IMR-90 (cell line): Measurements from ENCODE around the gene TRDN. TPM values are rescaled to one million over a fixed set of nuclear protein-coding genes. Genes with fewer than 3 reads are reported as not detected.

Experiments used
- ATAC-seq: fragments of 200-7000 bp; cut with Tn5 transposase; 2 replicates; pipeline ENCODE4 v1.9.1; 2020; ENCODE audit warnings: low read depth, mild to moderate bottlenecking, moderate library complexity
- BruUV-seq: library from RNA; stranded (reverse); fragments of 400-500 nt; replicated peaks from 2 replicates; lab custom pipeline; 2021; lab: Mats Ljungman, UMichigan
- CTCF ChIA-PET: fragments of 300-600 bp; formaldehyde crosslinking; extraction: SDS; loops from one replicate; lab custom pipeline; 2021; ENCODE audit warnings: antibody characterized with exemption; lab: Yijun Ruan, JAX
- POLR2A ChIA-PET: fragments of 300-600 bp; sonication (Branson Sonifier 250); formaldehyde crosslinking; loops from one replicate; lab custom pipeline; 2022; ENCODE audit warnings: antibody characterized with exemption; ENCODE audit not compliant: unreplicated experiment; lab: Charles Lee
- DNase-seq: peaks from one replicate; pipeline ENCODE4 v3.0.0; 2013
- H2AFZ ChIP-seq: replicated peaks from 2 replicates; pipeline ENCODE3; 2013; ENCODE audit warnings: low read length, mild to moderate bottlenecking; ENCODE audit not compliant: poor library complexity
- H2AK5ac ChIP-seq: 2 replicates; pipeline ENCODE4 v1.6.1; 2013; ENCODE audit warnings: low read depth, low read length, inconsistent platforms
- H2AK9ac ChIP-seq: replicated peaks from 2 replicates; pipeline ENCODE3; 2013; ENCODE audit warnings: mild to moderate bottlenecking, low read depth, low read length, moderate library complexity; ENCODE audit not compliant: poor library complexity
- H2BK120ac ChIP-seq: 2 replicates; pipeline ENCODE4 v1.6.1; 2013; ENCODE audit warnings: low read depth, low read length, inconsistent platforms
- H2BK15ac ChIP-seq: 3 replicates; pipeline ENCODE4 v1.6.1; 2013; ENCODE audit warnings: low read depth, low read length, inconsistent platforms
- H2BK20ac ChIP-seq: 2 replicates; pipeline ENCODE4 v1.6.1; 2013; ENCODE audit warnings: low read depth, mild to moderate bottlenecking, inconsistent platforms, low read length, moderate library complexity
- H2BK5ac ChIP-seq: 2 replicates; pipeline ENCODE4 v1.6.1; 2013; ENCODE audit warnings: mild to moderate bottlenecking, low read depth, low read length, inconsistent platforms; ENCODE audit not compliant: poor library complexity, severe bottlenecking
- H3K14ac ChIP-seq: replicated peaks from 2 replicates; pipeline ENCODE4 v1.6.1; 2013; ENCODE audit warnings: low read depth, low read length, inconsistent platforms
- H3K18ac ChIP-seq: 2 replicates; pipeline ENCODE4 v1.6.1; 2013; ENCODE audit warnings: low read depth, low read length, control low read depth
- H3K23ac ChIP-seq: 2 replicates; pipeline ENCODE4 v1.6.1; 2013; ENCODE audit warnings: low read depth, low read length, inconsistent platforms
- H3K27ac ChIP-seq: 2 replicates; pipeline ENCODE4 v1.5.1; 2013; ENCODE audit warnings: mild to moderate bottlenecking, control low read depth, low read length; ENCODE audit not compliant: insufficient read depth
- H3K27me3 ChIP-seq: 2 replicates; pipeline ENCODE4 v1.6.1; 2013; ENCODE audit warnings: low read length; ENCODE audit not compliant: control insufficient read depth, insufficient read depth
- H3K36me3 ChIP-seq: 2 replicates; pipeline ENCODE4 v1.6.1; 2013; ENCODE audit warnings: low read length, mixed read lengths; ENCODE audit not compliant: control insufficient read depth, insufficient read depth
- H3K4ac ChIP-seq: 2 replicates; pipeline ENCODE4 v1.6.1; 2013; ENCODE audit warnings: low read depth, low read length, inconsistent platforms
- H3K4me1 ChIP-seq: 2 replicates; pipeline ENCODE4 v1.6.1; 2013; ENCODE audit warnings: low read length, mixed read lengths; ENCODE audit not compliant: control insufficient read depth, insufficient read depth
- H3K4me2 ChIP-seq: 2 replicates; pipeline ENCODE4 v1.6.1; 2013; ENCODE audit warnings: low read depth, mild to moderate bottlenecking, control low read depth, low read length, moderate library complexity
- H3K4me3 ChIP-seq: 2 replicates; pipeline ENCODE4 v1.5.1; 2013; ENCODE audit warnings: low read depth, mild to moderate bottlenecking, control low read depth, low read length, moderate library complexity; ENCODE audit not compliant: insufficient read depth
- H3K56ac ChIP-seq: 2 replicates; pipeline ENCODE4 v1.6.1; 2013; ENCODE audit warnings: low read length, inconsistent platforms; ENCODE audit not compliant: insufficient read depth; ENCODE audit errors: extremely low read depth
- H3K79me1 ChIP-seq, 2 experiments: 2 replicates each; pipeline ENCODE4 v1.6.1; 2013; ENCODE audit warnings: low read length in 2 of 2, inconsistent platforms in 1 of 2, low read depth in 1 of 2
- H3K9ac ChIP-seq: 2 replicates; pipeline ENCODE4 v1.6.1; 2013; ENCODE audit warnings: low read depth, low read length, control low read depth
- H3K9me1 ChIP-seq: 2 replicates; pipeline ENCODE4 v1.6.1; 2013; ENCODE audit warnings: low read length, inconsistent platforms; ENCODE audit not compliant: insufficient read depth
- H3K9me3 ChIP-seq: 2 replicates; pipeline ENCODE4 v1.6.1; 2013; ENCODE audit warnings: low read length; ENCODE audit not compliant: control insufficient read depth, insufficient read depth
- H4K20me1 ChIP-seq: 2 replicates; pipeline ENCODE4 v1.6.1; 2013; ENCODE audit warnings: low read length, inconsistent platforms; ENCODE audit not compliant: insufficient read depth
- H4K5ac ChIP-seq: 2 replicates; pipeline ENCODE4 v1.6.1; 2013; ENCODE audit warnings: mild to moderate bottlenecking, low read depth, low read length, control low read depth
- H4K8ac ChIP-seq, 2 experiments: 2 replicates each; pipeline ENCODE4 v1.6.1; 2013; ENCODE audit warnings: low read depth in 2 of 2, low read length in 2 of 2, control low read depth in 1 of 2, inconsistent platforms in 1 of 2
- H4K91ac ChIP-seq: 2 replicates; pipeline ENCODE4 v1.6.1; 2013; ENCODE audit warnings: low read depth, low read length, inconsistent platforms; ENCODE audit not compliant: insufficient read depth
- BHLHE40 ChIP-seq: fragments of 150-350 bp; IDR thresholded peaks from 2 replicates; pipeline ENCODE4 v1.6.1; 2016; ENCODE audit warnings: mild to moderate bottlenecking, low read depth, low read length
- CEBPB ChIP-seq: IDR thresholded peaks from 2 replicates; pipeline ENCODE4 v1.6.1; 2012; ENCODE audit warnings: low read depth, low read length, improper control_type of control experiment
- FOS ChIP-seq: fragments of 150-350 bp; IDR thresholded peaks from 2 replicates; pipeline ENCODE4 v1.6.1; 2016; ENCODE audit warnings: low read depth, low read length
- MXI1 ChIP-seq: IDR thresholded peaks from 2 replicates; pipeline ENCODE4 v1.6.1; 2012; ENCODE audit warnings: low read depth, mild to moderate bottlenecking, low read length, moderate library complexity, borderline replicate concordance
- POLR2A ChIP-seq: IDR thresholded peaks from 2 replicates; pipeline ENCODE4 v1.6.1; 2012; ENCODE audit warnings: mild to moderate bottlenecking, low read depth, low read length
- RAD21 ChIP-seq: IDR thresholded peaks from 2 replicates; pipeline ENCODE4 v1.6.1; 2012; ENCODE audit warnings: low read length, improper control_type of control experiment
- RCOR1 ChIP-seq: IDR thresholded peaks from 2 replicates; pipeline ENCODE4 v1.6.1; 2012; ENCODE audit warnings: mild to moderate bottlenecking, low read length, improper control_type of control experiment; ENCODE audit not compliant: insufficient replicate concordance
- RFX5 ChIP-seq: IDR thresholded peaks from 2 replicates; pipeline ENCODE4 v1.8.0; 2012; ENCODE audit warnings: low read depth, mild to moderate bottlenecking, low read length, moderate library complexity
- SMC3 ChIP-seq: fragments of 150-350 bp; IDR thresholded peaks from 2 replicates; pipeline ENCODE4 v1.6.1; 2016; ENCODE audit warnings: low read depth, mild to moderate bottlenecking, antibody characterized with exemption, low read length, moderate library complexity
- WGBS, 2 experiments: methylation state at CpG; one replicate each; pipeline versions ENCODE4 v1.1.5 to v1.1.7; 2013; ENCODE audit warnings: missing lambda C conversion rate in 2 of 2; ENCODE audit not compliant: insufficient read length in 1 of 2; ENCODE audit errors: extremely low coverage in 2 of 2; 5-methylcytosine and 5-hydroxymethylcytosine counted together
- dilution Hi-C: fragments of 300-500 bp; cut with HindIII; formaldehyde crosslinking; loops from one replicate; pipeline ENCODE4 v1.14.3; 2018; ENCODE audit warnings: low sequenced_read_pairs; ENCODE audit not compliant: unreplicated experiment
- in situ Hi-C: fragments of 300-500 bp; cut with MboI; formaldehyde crosslinking; loops from 3 replicates; pipeline ENCODE4 v1.14.3; 2019; ENCODE audit warnings: low sequenced_read_pairs, inconsistent platforms, mixed read lengths
- intact Hi-C: fragments of 100-400 bp; cut with micrococcal nuclease; formaldehyde crosslinking; loops from 2 replicates; pipeline ENCODE4 v1.10.0; 2022
- polyA plus RNA-seq, 3 experiments: library from polyadenylated mRNA; depleted of rRNA; stranded (reverse); fragments of >200 nt; gene quantifications; 2 replicates each; pipeline ENCODE4 v1.2.3, GENCODE V29; 2012; ENCODE audit warnings: low replicate concordance in 1 of 3
- total RNA-seq: library from RNA; depleted of rRNA; stranded (reverse); fragments of >200 nt; gene quantifications from 2 replicates; pipeline ENCODE4 v1.2.3, GENCODE V29; 2012
- TF ChIP-seq, protein P1 (sequence below): conservative IDR thresholded peaks from 2 replicates; pipeline ENCODE4 v1.5.1; 2012; ENCODE audit warnings: mild to moderate bottlenecking, low read depth, low read length, improper control_type of control experiment

TRDN gene
- total and polyA plus RNA-seq, 2 of the 4 experiments (the other 2 are of a cell fraction) = not detected

DNA sequence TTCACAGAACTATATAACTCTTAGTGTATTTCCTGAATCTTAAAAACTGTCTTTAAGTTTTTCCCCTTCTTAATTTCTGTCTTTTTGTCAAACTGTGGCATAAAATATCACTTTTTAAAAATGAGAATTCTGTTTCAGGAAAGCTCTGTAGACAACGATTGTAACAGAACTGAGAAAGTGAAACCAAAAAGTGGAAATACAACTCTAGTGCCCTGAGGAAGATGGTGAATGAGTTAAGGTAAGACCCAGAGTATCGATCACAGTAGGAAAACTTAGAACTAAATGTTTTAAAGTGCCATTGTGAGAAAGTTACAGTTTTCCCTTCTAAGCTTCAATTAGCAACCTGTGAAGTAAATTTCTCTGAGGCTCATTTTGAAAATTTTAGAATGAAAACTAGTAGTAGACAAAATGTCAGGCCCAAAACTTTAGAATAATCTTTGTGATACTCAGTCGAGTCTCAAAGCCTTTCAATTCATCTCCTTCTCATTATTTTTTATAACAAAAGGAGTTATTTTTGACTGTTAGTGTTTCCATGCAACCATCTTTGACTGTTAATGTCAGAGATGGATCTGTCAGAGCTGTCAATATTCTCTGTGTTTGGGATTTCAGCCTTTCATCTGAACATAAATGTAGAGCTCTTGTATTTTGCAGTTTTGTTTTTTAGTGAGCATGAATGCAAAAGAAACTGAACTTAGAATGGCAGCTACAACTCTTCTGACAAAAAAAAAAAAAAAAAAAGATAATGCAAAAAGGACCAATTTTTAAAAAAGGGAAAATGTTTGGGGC, 19.0 kb upstream of the TRDN start:
- Histone ChIP-seq H3K79me1 (no peaks in the 10 kb centered on the region), H2BK120ac (no peak overlapping the region), H3K23ac (no peak overlapping the region), H3K4ac (no peak overlapping the region), H4K91ac (no peak overlapping the region), H4K8ac (no peak overlapping the region), H3K9me1 (no peaks in the 10 kb centered on the region), H2BK5ac (no peak overlapping the region), H3K14ac (no peak overlapping the region), H3K4me2 (no peak overlapping the region), H3K9me3 (peaks cover 2% of the 10 kb centered on the region; the same call in 1 of the 2 replicates), H2AFZ (no peak overlapping the region), H2BK20ac (no peak overlapping the region), H2BK15ac (no peak overlapping the region), H3K56ac (no peak overlapping the region), H3K27me3 (no peaks in the 10 kb centered on the region), H3K4me3 (no peak overlapping the region), H3K4me1 (no peaks in the 10 kb centered on the region), H2AK5ac (no peak overlapping the region), H2AK9ac (no peak overlapping the region), H4K5ac (no peak overlapping the region), H3K9ac (no peak overlapping the region), H3K18ac (no peak overlapping the region), H4K20me1 (no peaks in the 10 kb centered on the region), H3K27ac (no peak overlapping the region), H3K36me3 (no peaks in the 10 kb centered on the region)
- TF ChIP-seq RFX5 (no peak), CEBPB (no peak), FOS (no peak), MXI1 (no peak), RAD21 (no peak), SMC3 (no peak), RCOR1 (no peak), BHLHE40 (no peak), POLR2A (no peak)
- TF ChIP-seq, protein P1, sequence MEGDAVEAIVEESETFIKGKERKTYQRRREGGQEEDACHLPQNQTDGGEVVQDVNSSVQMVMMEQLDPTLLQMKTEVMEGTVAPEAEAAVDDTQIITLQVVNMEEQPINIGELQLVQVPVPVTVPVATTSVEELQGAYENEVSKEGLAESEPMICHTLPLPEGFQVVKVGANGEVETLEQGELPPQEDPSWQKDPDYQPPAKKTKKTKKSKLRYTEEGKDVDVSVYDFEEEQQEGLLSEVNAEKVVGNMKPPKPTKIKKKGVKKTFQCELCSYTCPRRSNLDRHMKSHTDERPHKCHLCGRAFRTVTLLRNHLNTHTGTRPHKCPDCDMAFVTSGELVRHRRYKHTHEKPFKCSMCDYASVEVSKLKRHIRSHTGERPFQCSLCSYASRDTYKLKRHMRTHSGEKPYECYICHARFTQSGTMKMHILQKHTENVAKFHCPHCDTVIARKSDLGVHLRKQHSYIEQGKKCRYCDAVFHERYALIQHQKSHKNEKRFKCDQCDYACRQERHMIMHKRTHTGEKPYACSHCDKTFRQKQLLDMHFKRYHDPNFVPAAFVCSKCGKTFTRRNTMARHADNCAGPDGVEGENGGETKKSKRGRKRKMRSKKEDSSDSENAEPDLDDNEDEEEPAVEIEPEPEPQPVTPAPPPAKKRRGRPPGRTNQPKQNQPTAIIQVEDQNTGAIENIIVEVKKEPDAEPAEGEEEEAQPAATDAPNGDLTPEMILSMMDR = no peak
- dilution Hi-C loops (no loop called here), in situ Hi-C loops (no loop called here), intact Hi-C loops (no loop called here)
- BruUV-seq = no TSS peak
- DNase-seq (no peak), ATAC-seq (no peak)
- ChIA-PET POLR2A (no interaction called here), CTCF (no interaction called here)
- WGBS, 2 experiments = no CpG with 5 or more reads among the region's 3 CpGs
